ENCODE measurements around the gene RFX4.
A peak's percentile ranks its signal among the peaks of the same experiment; 100 is the strongest.

RFX4 gene

DNA sequence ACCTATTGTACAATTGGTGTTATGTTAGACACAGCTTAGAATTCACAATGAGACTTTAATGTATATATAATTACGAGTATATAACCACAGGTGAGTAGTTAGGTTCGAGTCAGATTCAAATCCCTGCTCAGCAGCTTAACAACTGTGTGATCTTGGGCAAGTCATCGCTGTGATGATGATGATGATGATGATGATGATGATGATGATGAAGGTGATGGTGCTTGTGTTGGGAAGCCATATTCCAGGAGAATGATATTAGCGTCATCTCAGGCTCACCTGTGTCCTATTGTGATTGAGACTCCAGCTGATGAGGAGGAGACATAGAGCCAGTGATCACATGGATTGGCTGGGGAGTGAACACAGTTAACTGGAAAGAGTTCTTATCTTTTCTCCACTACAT is 16.5 kb downstream of the RFX4 start:
- Histone ChIP-seq H2BK5ac (ENCODE audit: low read depth, low read length, poor library complexity, severe bottlenecking) (no peak overlapping the region), H3K23ac (ENCODE audit: low read length in 2 of 2) (no peak overlapping the region), H3K27ac (ENCODE audit: low read length, poor library complexity, severe bottlenecking) (no peak overlapping the region), H3K4ac (ENCODE audit: low read depth in 1 of 2, low read length in 2 of 2) (no peak overlapping the region), H3K18ac (ENCODE audit: low read depth in 1 of 2, low read length in 2 of 2) (no peak overlapping the region), H3K9ac (ENCODE audit: low read length) (no peak overlapping the region), H3K9me3 (ENCODE audit: control insufficient read depth, low read length) (no peaks in the 10 kb centered on the region), H3K4me1 (ENCODE audit: control insufficient read depth, insufficient read depth, low read depth, low read length) (peaks cover 4% of the 10 kb centered on the region), H2AFZ (ENCODE audit: low read depth, low read length) (no peak overlapping the region), H3K4me2 (ENCODE audit: low read length, poor library complexity, severe bottlenecking) (no peak overlapping the region), H2BK120ac (ENCODE audit: low read depth, low read length) (no peak overlapping the region), H3K79me1 (replicated peaks; ENCODE audit: low read length, poor library complexity, severe bottlenecking) (no peaks in the 10 kb centered on the region), H3K14ac (ENCODE audit: low read length in 2 of 2) (no peak overlapping the region), H4K91ac (ENCODE audit: low read length) (no peak overlapping the region), H4K8ac (ENCODE audit: low read length) (no peak overlapping the region), H3K4me3 (ENCODE audit: insufficient read depth in 1 of 2, low read depth in 1 of 2, low read length in 2 of 2) (no peak overlapping the region), H2BK15ac (ENCODE audit: low read depth, poor library complexity, severe bottlenecking) (no peak overlapping the region), H2AK5ac (ENCODE audit: low read length, severe bottlenecking) (no peak overlapping the region), H2BK12ac (ENCODE audit: low read length in 2 of 2) (no peak overlapping the region), H3K27me3 (ENCODE audit: control insufficient read depth in 1 of 2, insufficient read depth in 1 of 2, low read length in 2 of 2) (peaks cover 21 to 29% of the 10 kb centered on the region in 2 experiments), H3K36me3 (ENCODE audit: control insufficient read depth in 1 of 2, insufficient read depth in 2 of 2, low read depth in 1 of 2, low read length in 2 of 2) (no peaks in the 10 kb centered on the region)
- no peak for DNase-seq
- WGBS = 88% methylated on average over 4 of the region's 4 CpGs

DNA sequence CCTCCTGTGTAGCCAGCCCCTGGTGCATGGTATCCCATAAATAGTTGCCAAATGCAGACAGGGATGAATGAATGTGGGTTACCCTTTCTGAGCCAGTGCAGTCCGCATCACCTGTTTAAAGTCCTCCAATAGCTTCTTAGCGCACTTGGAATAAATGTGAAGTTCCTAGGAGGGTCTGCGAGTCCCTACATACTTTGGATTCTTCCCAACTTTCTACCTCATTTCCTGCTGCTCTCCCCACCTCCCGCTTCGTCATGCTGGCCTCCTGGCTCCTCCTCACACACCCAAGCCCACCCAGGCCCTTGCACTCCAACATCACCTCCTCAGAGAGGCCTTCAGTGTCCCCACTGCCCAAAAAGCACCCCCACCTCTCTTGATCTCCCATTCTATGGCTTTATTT is 17.7 kb downstream of the RFX4 start:
- 59% methylated on average over 5 of the region's 5 CpGs for WGBS
- no peaks in the 10 kb centered on the region for H3K9me3 ChIP-seq (ENCODE audit: control insufficient read depth, low read length)

DNA sequence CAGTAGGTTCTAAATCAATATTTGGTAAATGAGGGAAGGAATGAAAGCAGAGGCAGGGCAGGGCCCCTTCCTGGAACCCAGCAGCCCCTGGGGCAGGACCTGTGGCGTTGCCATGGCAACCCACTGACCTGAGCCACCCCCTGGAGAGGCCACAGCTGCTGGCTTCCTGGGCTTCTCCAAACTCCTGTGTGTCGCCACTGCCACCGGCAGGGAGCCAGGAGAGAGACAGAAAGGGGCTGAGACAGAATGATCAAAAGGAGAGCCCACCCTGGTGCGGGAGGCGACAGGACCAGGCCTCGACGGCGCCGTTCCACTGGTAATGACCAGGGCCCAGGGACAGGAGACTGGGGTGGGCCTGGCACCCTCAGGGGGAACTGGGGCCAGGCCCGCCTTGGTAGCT is 18.2 kb downstream of the RFX4 start:
- Histone ChIP-seq H2AFZ (ENCODE audit: low read depth, low read length) (no peak overlapping the region), H3K9ac (ENCODE audit: low read length) (no peak overlapping the region), H2BK12ac (ENCODE audit: low read length in 2 of 2) (no peak overlapping the region), H3K4ac (ENCODE audit: low read depth in 1 of 2, low read length in 2 of 2) (no peak overlapping the region), H4K8ac (ENCODE audit: low read length) (no peak overlapping the region), H3K4me3 (ENCODE audit: insufficient read depth in 1 of 2, low read depth in 1 of 2, low read length in 2 of 2) (no peak overlapping the region), H3K27ac (ENCODE audit: low read length, poor library complexity, severe bottlenecking) (no peak overlapping the region), H3K36me3 (ENCODE audit: control insufficient read depth in 1 of 2, insufficient read depth in 2 of 2, low read depth in 1 of 2, low read length in 2 of 2) (no peaks in the 10 kb centered on the region), H2BK5ac (ENCODE audit: low read depth, low read length, poor library complexity, severe bottlenecking) (no peak overlapping the region), H3K4me1 (ENCODE audit: control insufficient read depth, insufficient read depth, low read depth, low read length) (peaks cover 2% of the 10 kb centered on the region), H3K23ac (ENCODE audit: low read length in 2 of 2) (peak overlapping the region in 1 of 2 experiments; percentile 19), H3K4me2 (ENCODE audit: low read length, poor library complexity, severe bottlenecking) (no peak overlapping the region), H3K18ac (ENCODE audit: low read depth in 1 of 2, low read length in 2 of 2) (no peak overlapping the region), H3K79me1 (replicated peaks; ENCODE audit: low read length, poor library complexity, severe bottlenecking) (no peaks in the 10 kb centered on the region), H3K9me3 (ENCODE audit: control insufficient read depth, low read length) (no peaks in the 10 kb centered on the region), H2BK120ac (ENCODE audit: low read depth, low read length) (no peak overlapping the region), H3K27me3 (ENCODE audit: control insufficient read depth in 1 of 2, insufficient read depth in 1 of 2, low read length in 2 of 2) (peaks cover 5 to 18% of the 10 kb centered on the region in 2 experiments), H3K14ac (ENCODE audit: low read length in 2 of 2) (no peak overlapping the region), H4K91ac (ENCODE audit: low read length) (no peak overlapping the region), H2AK5ac (ENCODE audit: low read length, severe bottlenecking) (no peak overlapping the region), H2BK15ac (ENCODE audit: low read depth, poor library complexity, severe bottlenecking) (no peak overlapping the region)
- 68% methylated on average over 10 of the region's 10 CpGs for WGBS
- no peak for DNase-seq

More for the DNA sequence above, 17.7 kb downstream of the RFX4 start:
- Histone ChIP-seq H3K36me3 (ENCODE audit: control insufficient read depth in 1 of 2, insufficient read depth in 2 of 2, low read depth in 1 of 2, low read length in 2 of 2) (no peaks in the 10 kb centered on the region), H3K4me2 (ENCODE audit: low read length, poor library complexity, severe bottlenecking) (no peak overlapping the region), H4K8ac (ENCODE audit: low read length) (no peak overlapping the region), H3K27me3 (ENCODE audit: control insufficient read depth in 1 of 2, insufficient read depth in 1 of 2, low read length in 2 of 2) (peaks cover 10 to 19% of the 10 kb centered on the region in 2 experiments), H2BK120ac (ENCODE audit: low read depth, low read length) (no peak overlapping the region), H2BK12ac (ENCODE audit: low read length in 2 of 2) (no peak overlapping the region), H3K4ac (ENCODE audit: low read depth in 1 of 2, low read length in 2 of 2) (no peak overlapping the region), H2BK5ac (ENCODE audit: low read depth, low read length, poor library complexity, severe bottlenecking) (no peak overlapping the region), H3K9ac (ENCODE audit: low read length) (no peak overlapping the region), H3K23ac (ENCODE audit: low read length in 2 of 2) (no peak overlapping the region), H3K18ac (ENCODE audit: low read depth in 1 of 2, low read length in 2 of 2) (no peak overlapping the region), H4K91ac (ENCODE audit: low read length) (no peak overlapping the region), H3K4me1 (ENCODE audit: control insufficient read depth, insufficient read depth, low read depth, low read length) (peaks cover 2% of the 10 kb centered on the region), H3K14ac (ENCODE audit: low read length in 2 of 2) (no peak overlapping the region), H3K4me3 (ENCODE audit: insufficient read depth in 1 of 2, low read depth in 1 of 2, low read length in 2 of 2) (no peak overlapping the region), H2AK5ac (ENCODE audit: low read length, severe bottlenecking) (no peak overlapping the region), H2BK15ac (ENCODE audit: low read depth, poor library complexity, severe bottlenecking) (no peak overlapping the region), H3K27ac (ENCODE audit: low read length, poor library complexity, severe bottlenecking) (no peak overlapping the region), H2AFZ (ENCODE audit: low read depth, low read length) (no peak overlapping the region), H3K79me1 (replicated peaks; ENCODE audit: low read length, poor library complexity, severe bottlenecking) (no peaks in the 10 kb centered on the region)
- no peak for DNase-seq

DNA sequence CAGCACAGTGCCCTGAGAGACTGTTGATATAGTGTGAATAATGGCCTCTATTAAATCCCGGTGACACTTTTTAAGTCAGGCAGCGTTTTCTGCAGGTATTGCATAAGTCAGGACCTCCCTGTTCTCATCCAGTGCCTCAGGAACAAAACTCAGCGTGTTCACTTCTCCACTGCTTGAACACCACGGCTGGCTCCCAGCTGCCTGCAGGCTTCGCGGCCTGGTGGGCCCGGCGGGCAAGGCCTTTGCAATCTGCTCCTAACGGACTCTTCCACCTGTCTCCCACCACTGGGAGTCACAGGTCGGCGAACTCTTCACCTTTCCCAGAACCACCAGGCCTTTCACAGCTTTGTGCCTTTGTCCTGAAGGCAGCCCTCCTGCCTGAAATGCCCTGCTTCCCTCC is 18.7 kb downstream of the RFX4 start:
- Histone ChIP-seq H2BK15ac (ENCODE audit: low read depth, poor library complexity, severe bottlenecking) (no peak overlapping the region), H2AFZ (ENCODE audit: low read depth, low read length) (no peak overlapping the region), H3K18ac (ENCODE audit: low read depth in 1 of 2, low read length in 2 of 2) (no peak overlapping the region), H3K4me3 (ENCODE audit: insufficient read depth in 1 of 2, low read depth in 1 of 2, low read length in 2 of 2) (no peak overlapping the region), H3K27me3 (ENCODE audit: control insufficient read depth in 1 of 2, insufficient read depth in 1 of 2, low read length in 2 of 2) (peaks cover 5 to 20% of the 10 kb centered on the region in 2 experiments), H4K8ac (ENCODE audit: low read length) (no peak overlapping the region), H2BK12ac (ENCODE audit: low read length in 2 of 2) (no peak overlapping the region), H3K4me1 (ENCODE audit: control insufficient read depth, insufficient read depth, low read depth, low read length) (peaks cover 2% of the 10 kb centered on the region), H3K9me3 (ENCODE audit: control insufficient read depth, low read length) (no peaks in the 10 kb centered on the region), H4K91ac (ENCODE audit: low read length) (no peak overlapping the region), H2BK120ac (ENCODE audit: low read depth, low read length) (no peak overlapping the region), H2AK5ac (ENCODE audit: low read length, severe bottlenecking) (no peak overlapping the region), H3K4ac (ENCODE audit: low read depth in 1 of 2, low read length in 2 of 2) (no peak overlapping the region), H3K4me2 (ENCODE audit: low read length, poor library complexity, severe bottlenecking) (no peak overlapping the region), H3K14ac (ENCODE audit: low read length in 2 of 2) (no peak overlapping the region), H2BK5ac (ENCODE audit: low read depth, low read length, poor library complexity, severe bottlenecking) (no peak overlapping the region), H3K27ac (ENCODE audit: low read length, poor library complexity, severe bottlenecking) (no peak overlapping the region), H3K79me1 (replicated peaks; ENCODE audit: low read length, poor library complexity, severe bottlenecking) (no peaks in the 10 kb centered on the region), H3K23ac (ENCODE audit: low read length in 2 of 2) (no peak overlapping the region), H3K9ac (ENCODE audit: low read length) (no peak overlapping the region), H3K36me3 (ENCODE audit: control insufficient read depth in 1 of 2, insufficient read depth in 2 of 2, low read depth in 1 of 2, low read length in 2 of 2) (no peaks in the 10 kb centered on the region)
- 87% methylated on average over 11 of the region's 11 CpGs for WGBS
- no peak for DNase-seq

Measured in mesenchymal stem cell (in vitro differentiated cells and primary cell).